Right renal pelvis (tissue), 4 donors: ENCODE measurements around the gene IDH3G. TPM values are rescaled to one million over a fixed set of nuclear protein-coding genes. Genes with fewer than 3 reads are reported as not detected.

Source experiments
- DNase-seq, 4 donors: peaks; one replicate each; pipeline ENCODE4 v3.0.0-alpha.2; 2013; ENCODE audit warnings: low read depth in 4 of 4, low spot score in 3 of 4, missing footprints in 1 of 4
- polyA plus RNA-seq, 4 donors: library from polyadenylated mRNA; unstranded; fragments of 120-200 nt; gene quantifications; one replicate each; pipeline ENCODE4 v1.2.1, GENCODE V29; 2013; ENCODE audit not compliant: insufficient read length in 4 of 4

IDH3G gene
- polyA plus RNA-seq, 4 donors: 62.2 to 90.3 (median 72.7) TPM

DNA sequence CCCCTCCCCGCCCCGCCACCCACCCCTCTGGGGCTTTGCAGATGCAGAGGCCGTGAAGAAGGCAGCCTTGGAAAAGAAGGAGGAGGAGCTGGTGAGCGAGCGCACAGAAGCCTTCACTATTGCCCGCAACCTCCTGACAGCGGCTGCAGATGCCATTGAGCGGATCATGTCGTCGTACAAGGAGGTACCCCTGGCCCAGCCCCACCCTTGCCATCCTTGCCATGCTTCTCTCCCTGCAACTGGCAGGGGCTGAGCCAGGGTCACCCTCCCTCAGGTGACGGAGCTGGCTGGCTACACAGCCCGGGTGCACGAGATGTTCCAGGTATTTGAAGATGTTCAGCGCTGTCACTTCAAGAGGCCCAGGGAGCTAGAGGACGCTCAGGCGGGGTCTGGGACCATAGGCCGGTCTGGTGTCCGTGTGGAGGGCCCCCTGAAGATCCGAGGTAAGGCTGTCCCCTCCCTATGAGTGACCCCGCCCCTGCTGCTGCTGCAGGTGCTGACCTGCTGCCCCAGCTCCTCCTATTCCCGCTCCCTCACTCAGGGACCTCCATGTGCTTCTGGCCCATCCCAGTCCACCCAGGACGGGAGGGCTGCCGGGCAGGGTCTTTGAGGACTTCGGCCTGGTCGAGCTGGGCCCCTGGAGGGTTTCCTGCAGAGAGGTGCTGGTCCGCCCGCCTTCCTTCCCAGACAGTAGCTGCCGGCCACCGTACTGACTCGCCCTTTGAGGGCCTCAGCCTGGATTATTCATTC, 57.9 kb downstream of the IDH3G start:
- no peak for DNase-seq

Other genes with a start within 250 kb of the IDH3G start
- gene CCNQ, start 195.2 kb downstream of the IDH3G start, polyA plus RNA-seq: 10 to 100 TPM; 17.6 to 20.7 (median 19.3) TPM
- gene DUSP9, start 147.2 kb downstream of the IDH3G start, polyA plus RNA-seq: 10 to 100 TPM; 46.7 to 74.3 (median 49.1) TPM
- 10 to 100 TPM in 1 of 4 donors, 1 to 10 TPM in 3; 6.2 to 11.4 (median 7.5) TPM for gene PNCK, start 120.6 kb downstream of the IDH3G start, polyA plus RNA-seq
- gene SLC6A8, start 106.4 kb downstream of the IDH3G start, polyA plus RNA-seq: 10 to 100 TPM; 46.6 to 74.1 (median 52.6) TPM
- gene BCAP31, start 70.0 kb downstream of the IDH3G start, polyA plus RNA-seq: 100 to 1,000 TPM; 192 to 206 (median 199) TPM
- gene ABCD1, start 69.5 kb downstream of the IDH3G start, polyA plus RNA-seq: 1 to 10 TPM; 6.3 to 8.9 (median 7.1) TPM
- gene PLXNB3, start 30.1 kb downstream of the IDH3G start, polyA plus RNA-seq: 1 to 10 TPM in 3 of 4 donors, under 1 TPM in 1; 0.82 to 2.9 (median 2.1) TPM
- 1 to 10 TPM in 3 of 4 donors, under 1 TPM in 1; 0.90 to 2.0 (median 1.5) TPM for gene SRPK3, start 13.3 kb downstream of the IDH3G start, polyA plus RNA-seq
- gene SSR4, start 293 bp upstream of the IDH3G start, polyA plus RNA-seq: 100 to 1,000 TPM; 141 to 189 (median 155) TPM
- 10 to 100 TPM in 1 of 4 donors, 1 to 10 TPM in 3; 7.7 to 10.6 (median 8.8) TPM for gene PDZD4, start 36.2 kb upstream of the IDH3G start, polyA plus RNA-seq
- gene L1CAM, start 91.8 kb upstream of the IDH3G start, polyA plus RNA-seq: 10 to 100 TPM; 46.4 to 59.9 (median 47.9) TPM
- 1 to 10 TPM; 1.4 to 3.1 (median 2.0) TPM for gene AVPR2, start 110.3 kb upstream of the IDH3G start, polyA plus RNA-seq
- gene ARHGAP4, start 131.9 kb upstream of the IDH3G start, polyA plus RNA-seq: 10 to 100 TPM; 24.6 to 37.8 (median 27.8) TPM
- gene NAA10, start 140.7 kb upstream of the IDH3G start, polyA plus RNA-seq: 10 to 100 TPM; 60.2 to 80.1 (median 66.6) TPM
- 10 to 100 TPM; 16.3 to 27.1 (median 18.8) TPM for gene RENBP, start 150.3 kb upstream of the IDH3G start, polyA plus RNA-seq
- 10 to 100 TPM; 41.5 to 44.3 (median 41.9) TPM for gene HCFC1, start 177.4 kb upstream of the IDH3G start, polyA plus RNA-seq
- gene TMEM187, start 178.4 kb upstream of the IDH3G start, polyA plus RNA-seq: 1 to 10 TPM; 6.9 to 9.6 (median 7.4) TPM
- gene IRAK1, start 225.5 kb upstream of the IDH3G start, polyA plus RNA-seq: 10 to 100 TPM; 48.4 to 62.2 (median 51.7) TPM